SU-DHL-6 (cell line): Measurements from ENCODE around the gene ATP1A3.

Experiments
- CTCF ChIP-seq: fragments of 200-600 bp; sonication (generic); IDR thresholded peaks from one replicate; pipeline ENCODE4 v1.5.1; 2017; ENCODE audit warnings: antibody characterized with exemption, mild to moderate bottlenecking, low read length, moderate library complexity; ENCODE audit not compliant: insufficient read depth, poor library complexity, severe bottlenecking
- EZH2phosphoT487 ChIP-seq: fragments of 200-600 bp; sonication (generic), shearing (Covaris generic); conservative IDR thresholded peaks from 2 replicates; pipeline ENCODE4 v1.6.1; 2018; ENCODE audit warnings: mild to moderate bottlenecking, antibody characterized with exemption, low read length, moderate library complexity, mixed read lengths

- TF ChIP-seq EZH2phosphoT487 (no peak), CTCF (no peak)
Observed at GRCh38 chr19:41927497-41928192, 66.4 kb downstream of the ATP1A3 start.
